Ovary (tissue), 3 donors: ENCODE measurements around the gene SEMA4C.

Experiments used
- EP300 ChIP-seq: sonication (generic); formaldehyde crosslinking; IDR thresholded peaks from one replicate; pipeline ENCODE4 v1.6.1; 2017; ENCODE audit warnings: antibody characterized with exemption
- POLR2A ChIP-seq: fragments of 450-650 bp; IDR thresholded peaks from one replicate; pipeline ENCODE4 v1.6.1; 2017; ENCODE audit warnings: antibody characterized with exemption, mild to moderate bottlenecking, moderate library complexity
- TF ChIP-seq, protein P1 (sequence below), 3 donors: fragments of 450-650 bp in 2 of 3; fragments of 200-600 bp in 1 of 3; IDR thresholded peaks; one replicate each; pipeline versions ENCODE4 v1.5.1 to v1.8.0; 2016 to 2022; ENCODE audit warnings: antibody characterized with exemption in 3 of 3, mild to moderate bottlenecking in 1 of 3
- donor health status: DM: no; HTN: no; CAD: no.

DNA sequence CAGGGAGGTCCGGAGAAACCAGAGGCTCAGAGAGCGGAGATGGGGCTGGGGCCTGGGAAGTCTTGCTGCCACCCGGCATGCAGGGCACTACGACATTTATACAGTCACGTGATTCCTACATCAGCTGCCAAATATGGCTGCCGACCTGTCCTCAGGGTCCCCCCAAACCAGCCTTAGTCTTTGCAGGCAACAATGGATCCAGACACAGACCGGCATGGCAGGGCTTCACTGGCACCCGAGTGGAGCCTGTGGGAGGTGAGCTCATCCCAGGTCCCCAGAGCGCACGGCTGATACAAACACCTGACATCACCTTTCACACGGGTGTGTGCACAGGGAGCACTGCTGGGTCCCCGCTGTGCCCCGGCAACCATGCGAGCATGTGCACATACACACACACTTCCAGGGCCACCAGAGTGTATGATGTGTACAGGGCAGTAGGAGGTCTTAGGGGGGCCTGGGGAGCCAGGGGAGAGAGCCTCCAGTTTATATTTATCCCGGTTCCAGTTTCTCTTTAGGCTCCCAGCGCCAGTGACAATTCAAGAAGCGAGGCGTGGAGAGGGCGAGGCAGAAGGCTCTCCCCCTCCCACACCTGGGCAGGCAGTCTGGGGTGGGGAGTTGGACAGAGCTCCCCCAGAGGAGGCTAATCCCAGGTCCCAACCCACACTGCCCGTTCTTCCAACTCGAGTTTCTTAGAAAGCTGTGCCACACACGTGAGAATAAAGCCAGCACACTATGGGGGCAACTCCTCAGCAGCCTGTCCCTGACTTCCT lies 2.7 kb downstream of the SEMA4C start:
- TF ChIP-seq POLR2A (no peak), EP300 (no peak)
- TF ChIP-seq, protein P1, sequence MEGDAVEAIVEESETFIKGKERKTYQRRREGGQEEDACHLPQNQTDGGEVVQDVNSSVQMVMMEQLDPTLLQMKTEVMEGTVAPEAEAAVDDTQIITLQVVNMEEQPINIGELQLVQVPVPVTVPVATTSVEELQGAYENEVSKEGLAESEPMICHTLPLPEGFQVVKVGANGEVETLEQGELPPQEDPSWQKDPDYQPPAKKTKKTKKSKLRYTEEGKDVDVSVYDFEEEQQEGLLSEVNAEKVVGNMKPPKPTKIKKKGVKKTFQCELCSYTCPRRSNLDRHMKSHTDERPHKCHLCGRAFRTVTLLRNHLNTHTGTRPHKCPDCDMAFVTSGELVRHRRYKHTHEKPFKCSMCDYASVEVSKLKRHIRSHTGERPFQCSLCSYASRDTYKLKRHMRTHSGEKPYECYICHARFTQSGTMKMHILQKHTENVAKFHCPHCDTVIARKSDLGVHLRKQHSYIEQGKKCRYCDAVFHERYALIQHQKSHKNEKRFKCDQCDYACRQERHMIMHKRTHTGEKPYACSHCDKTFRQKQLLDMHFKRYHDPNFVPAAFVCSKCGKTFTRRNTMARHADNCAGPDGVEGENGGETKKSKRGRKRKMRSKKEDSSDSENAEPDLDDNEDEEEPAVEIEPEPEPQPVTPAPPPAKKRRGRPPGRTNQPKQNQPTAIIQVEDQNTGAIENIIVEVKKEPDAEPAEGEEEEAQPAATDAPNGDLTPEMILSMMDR (IDR thresholded peaks at IDR 0.05), result no peak
